ENCODE results near the gene PCED1B.

The PCED1B gene

GRCh38 chr12:47281667-47282171 is 202.3 kb downstream of the PCED1B start:
- DNase-seq, result no peak

- no peak for DNase-seq
Measured at GRCh38 chr12:47282206-47282605, 202.8 kb downstream of the PCED1B start.
